NT2/D1 (cell line): ENCODE results near the gene SLCO3A1.

ENCODE experiments used
- DNase-seq: peaks from one replicate; pipeline ENCODE4 v3.0.0-alpha.2; 2011; ENCODE audit warnings: low read depth, low spot score
- H3K27me3 ChIP-seq: 2 replicates; pipeline ENCODE4 v1.6.0; 2011; ENCODE audit warnings: mild to moderate bottlenecking; ENCODE audit not compliant: insufficient read length, insufficient read depth
- H3K36me3 ChIP-seq: 2 replicates; pipeline ENCODE4 v1.6.1; 2011; ENCODE audit warnings: mild to moderate bottlenecking, low read length, mixed read lengths; ENCODE audit not compliant: insufficient read depth, insufficient read length
- H3K4me1 ChIP-seq: 2 replicates; pipeline ENCODE4 v1.5.1; 2011; ENCODE audit not compliant: insufficient read depth, insufficient read length
- H3K4me3 ChIP-seq: 2 replicates; pipeline ENCODE4 v1.5.1; 2011; ENCODE audit warnings: low read depth; ENCODE audit not compliant: insufficient read length
- H3K9ac ChIP-seq: 2 replicates; pipeline ENCODE4 v1.6.0; 2011; ENCODE audit warnings: low read depth; ENCODE audit not compliant: insufficient read length
- H3K9me3 ChIP-seq: 2 replicates; pipeline ENCODE4 v1.5.1; 2011; ENCODE audit warnings: mild to moderate bottlenecking, low read length; ENCODE audit not compliant: insufficient read depth
- SUZ12 ChIP-seq: IDR thresholded peaks from 2 replicates; pipeline ENCODE4 v1.6.1; 2011; ENCODE audit not compliant: insufficient read length, insufficient read depth; ENCODE audit errors: extremely low read depth
- YY1 ChIP-seq: IDR thresholded peaks from 2 replicates; pipeline ENCODE4 v1.6.1; 2011; ENCODE audit not compliant: insufficient read length, insufficient read depth
- ZNF274 ChIP-seq: IDR thresholded peaks from 2 replicates; pipeline ENCODE4 v1.6.1; 2011; ENCODE audit warnings: mild to moderate bottlenecking, low read depth, low read length

The SLCO3A1 gene

GRCh38 chr15:91852741-91853510 is 582 bp upstream of the SLCO3A1 start:
- no peaks in the 10 kb centered on the region for H3K9me3 ChIP-seq
- no peak for TF ChIP-seq YY1
- no peak for TF ChIP-seq SUZ12
- TF ChIP-seq ZNF274: no peak
- peak; percentile 38 for DNase-seq
- H3K27me3 ChIP-seq: peaks cover 18% of the 10 kb centered on the region
- no peaks in the 10 kb centered on the region for H3K36me3 ChIP-seq
- H3K4me3 ChIP-seq: peak overlapping the region; percentile 67
- H3K9ac ChIP-seq: peak overlapping the region; percentile 84
- H3K4me1 ChIP-seq: peaks cover 10% of the 10 kb centered on the region

- peaks cover 18% of the 10 kb centered on the region for H3K27me3 ChIP-seq
- no peaks in the 10 kb centered on the region for H3K36me3 ChIP-seq
- no peaks in the 10 kb centered on the region for H3K9me3 ChIP-seq
- TF ChIP-seq YY1: no peak
- no peak for TF ChIP-seq ZNF274
- peak; percentile 35 for TF ChIP-seq SUZ12
- peak; percentile 18 for DNase-seq
- H3K4me3 ChIP-seq: peak overlapping the region; percentile 51
- H3K4me1 ChIP-seq: peaks cover 10% of the 10 kb centered on the region
- H3K9ac ChIP-seq: peak overlapping the region; percentile 74
These were observed 585 bp downstream of the SLCO3A1 start for GRCh38 chr15:91853948-91854638.

- H3K9ac ChIP-seq: no peak overlapping the region
- no peak for DNase-seq
- no peaks in the 10 kb centered on the region for H3K9me3 ChIP-seq
- peak overlapping the region; percentile 51 for H3K4me3 ChIP-seq
- peaks cover 10% of the 10 kb centered on the region for H3K4me1 ChIP-seq
- TF ChIP-seq SUZ12: no peak
- TF ChIP-seq YY1: no peak
- TF ChIP-seq ZNF274: no peak
- H3K36me3 ChIP-seq: no peaks in the 10 kb centered on the region
- H3K27me3 ChIP-seq: peaks cover 18% of the 10 kb centered on the region
These were observed 1.1 kb downstream of the SLCO3A1 start for GRCh38 chr15:91854639-91854990.

- peaks cover 10% of the 10 kb centered on the region for H3K4me1 ChIP-seq
- no peak overlapping the region for H3K4me3 ChIP-seq
- H3K27me3 ChIP-seq: peaks cover 18% of the 10 kb centered on the region
- DNase-seq: no peak
- H3K9me3 ChIP-seq: no peaks in the 10 kb centered on the region
- no peak overlapping the region for H3K9ac ChIP-seq
- TF ChIP-seq YY1 (no peak), SUZ12 (no peak), ZNF274 (no peak)
- H3K36me3 ChIP-seq: no peaks in the 10 kb centered on the region
These were observed 1.7 kb downstream of the SLCO3A1 start for GRCh38 chr15:91855241-91855640.

- peak; percentile 40 for DNase-seq
- TF ChIP-seq ZNF274 (no peak), YY1 (no peak), SUZ12 (no peak)
- Histone ChIP-seq H3K4me1 (peaks cover 14% of the 10 kb centered on the region), H3K9me3 (no peaks in the 10 kb centered on the region), H3K4me3 (no peak overlapping the region), H3K9ac (no peak overlapping the region), H3K36me3 (no peaks in the 10 kb centered on the region), H3K27me3 (peaks cover 18% of the 10 kb centered on the region)
These were observed 2.4 kb downstream of the SLCO3A1 start for GRCh38 chr15:91855684-91856489.

- no peak for DNase-seq
- Histone ChIP-seq H3K4me3 (no peak overlapping the region), H3K9ac (no peak overlapping the region), H3K27me3 (peaks cover 18% of the 10 kb centered on the region), H3K4me1 (peaks cover 10% of the 10 kb centered on the region), H3K9me3 (no peaks in the 10 kb centered on the region), H3K36me3 (no peaks in the 10 kb centered on the region)
- no peak for TF ChIP-seq ZNF274
- TF ChIP-seq YY1: no peak
- no peak for TF ChIP-seq SUZ12
These were observed 3.7 kb downstream of the SLCO3A1 start for GRCh38 chr15:91857224-91857585.
